ENCODE data around the gene PSMC5. TPM values are rescaled to one million over a fixed set of nuclear protein-coding genes. Genes with fewer than 3 reads are reported as not detected.

Gene PSMC5
- total RNA-seq, 6 donors from 2014 or later: 55.2 to 118 (median 88.1) TPM

- peak overlapping the region in 1 of 4 donors; percentile 55 for H3K27ac ChIP-seq
- peaks cover 44 to 74% (median 67%) of the 10 kb centered on the region in 4 donors for H3K36me3 ChIP-seq
- no peak for TF ChIP-seq POLR2AphosphoS5 (IDR thresholded peaks at IDR 0.05)
- TF ChIP-seq EP300 (IDR thresholded peaks at IDR 0.05): no peak
- TF ChIP-seq POLR2A (IDR thresholded peaks at IDR 0.05): no peak
- TF ChIP-seq, protein P1, sequence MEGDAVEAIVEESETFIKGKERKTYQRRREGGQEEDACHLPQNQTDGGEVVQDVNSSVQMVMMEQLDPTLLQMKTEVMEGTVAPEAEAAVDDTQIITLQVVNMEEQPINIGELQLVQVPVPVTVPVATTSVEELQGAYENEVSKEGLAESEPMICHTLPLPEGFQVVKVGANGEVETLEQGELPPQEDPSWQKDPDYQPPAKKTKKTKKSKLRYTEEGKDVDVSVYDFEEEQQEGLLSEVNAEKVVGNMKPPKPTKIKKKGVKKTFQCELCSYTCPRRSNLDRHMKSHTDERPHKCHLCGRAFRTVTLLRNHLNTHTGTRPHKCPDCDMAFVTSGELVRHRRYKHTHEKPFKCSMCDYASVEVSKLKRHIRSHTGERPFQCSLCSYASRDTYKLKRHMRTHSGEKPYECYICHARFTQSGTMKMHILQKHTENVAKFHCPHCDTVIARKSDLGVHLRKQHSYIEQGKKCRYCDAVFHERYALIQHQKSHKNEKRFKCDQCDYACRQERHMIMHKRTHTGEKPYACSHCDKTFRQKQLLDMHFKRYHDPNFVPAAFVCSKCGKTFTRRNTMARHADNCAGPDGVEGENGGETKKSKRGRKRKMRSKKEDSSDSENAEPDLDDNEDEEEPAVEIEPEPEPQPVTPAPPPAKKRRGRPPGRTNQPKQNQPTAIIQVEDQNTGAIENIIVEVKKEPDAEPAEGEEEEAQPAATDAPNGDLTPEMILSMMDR (IDR thresholded peaks at IDR 0.05): no peak
These were observed 8.0 kb downstream of the PSMC5 start for GRCh38 chr17:63835167-63835720.

DNA sequence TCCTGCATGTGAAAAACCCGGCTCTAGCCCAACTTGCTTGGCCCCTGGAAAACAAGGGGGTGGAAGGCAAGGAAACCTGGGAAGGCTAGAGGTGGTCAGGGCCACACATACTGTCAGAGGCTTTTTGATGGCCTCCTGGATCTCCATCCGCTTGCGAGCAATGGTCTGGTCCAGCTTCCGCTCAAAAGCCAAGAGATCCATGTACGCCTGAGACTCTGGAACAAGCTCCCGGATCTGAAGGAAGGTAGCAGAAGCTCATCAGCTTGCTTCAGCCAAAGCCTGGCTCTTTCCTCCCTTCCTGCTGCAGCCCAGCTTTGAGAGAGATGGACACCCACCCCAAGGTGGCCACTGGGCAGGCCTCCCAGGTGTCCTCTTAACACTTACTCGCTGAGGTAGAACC lies 9.6 kb downstream of the PSMC5 start:
- peak overlapping the region in 3 of 4 donors; percentile 96 to 97 (median 97) for H3K27ac ChIP-seq

More at GRCh38 chr17:63835167-63835720, 8.0 kb downstream of the PSMC5 start:
- WGBS, 2 donors: 87 to 92% methylated on average over 9 of the region's 9 CpGs
- H3K9me3 ChIP-seq: no peaks in the 10 kb centered on the region
- peaks cover 33 to 42% (median 40%) of the 10 kb centered on the region in 4 donors for H3K4me1 ChIP-seq
- ATAC-seq (ENCODE audit: low FRiP score in 2 of 2) (no peak), DNase-seq (no peak)
- H3K4me3 ChIP-seq: no peak overlapping the region
- no peaks in the 10 kb centered on the region for H3K27me3 ChIP-seq

GRCh38 chr17:63837480-63837879 lies 10.2 kb downstream of the PSMC5 start:
- peaks cover 0 to under 1% (median 0%) of the 10 kb centered on the region in 4 donors for H3K27me3 ChIP-seq
- H3K4me1 ChIP-seq: peaks cover 44 to 58% (median 54%) of the 10 kb centered on the region in 4 donors
- H3K4me3 ChIP-seq: no peak overlapping the region
- peaks cover 23 to 51% (median 45%) of the 10 kb centered on the region in 4 donors for H3K36me3 ChIP-seq
- no peaks in the 10 kb centered on the region for H3K9me3 ChIP-seq
- DNase-seq (no peak), ATAC-seq (ENCODE audit: low FRiP score in 2 of 2) (no peak)
- TF ChIP-seq EP300 (IDR thresholded peaks at IDR 0.05): no peak
- TF ChIP-seq, protein P1 (IDR thresholded peaks at IDR 0.05): no peak
- TF ChIP-seq POLR2AphosphoS5 (IDR thresholded peaks at IDR 0.05): no peak
- TF ChIP-seq POLR2A (IDR thresholded peaks at IDR 0.05): no peak
- WGBS, 2 donors: 84 to 94% methylated on average over 7 of the region's 12 CpGs
- H3K27ac ChIP-seq: peak overlapping the region; percentile 2 to 97 (median 96)

More for the DNA sequence above, 9.6 kb downstream of the PSMC5 start:
- DNase-seq: no peak
- Histone ChIP-seq H3K4me3 (no peak overlapping the region), H3K9me3 (no peaks in the 10 kb centered on the region), H3K36me3 (peaks cover 30 to 58% (median 52%) of the 10 kb centered on the region in 4 donors), H3K4me1 (peaks cover 44 to 58% (median 54%) of the 10 kb centered on the region in 4 donors), H3K27me3 (no peaks in the 10 kb centered on the region)
- ATAC-seq (ENCODE audit: low FRiP score in 2 of 2): no peak
- 94 to 95% methylated on average over 7 of the region's 7 CpGs for WGBS, 2 donors
- TF ChIP-seq, protein P1 (IDR thresholded peaks at IDR 0.05): no peak
- TF ChIP-seq POLR2AphosphoS5 (IDR thresholded peaks at IDR 0.05) (no peak), EP300 (IDR thresholded peaks at IDR 0.05) (no peak), POLR2A (IDR thresholded peaks at IDR 0.05) (no peak)

DNA sequence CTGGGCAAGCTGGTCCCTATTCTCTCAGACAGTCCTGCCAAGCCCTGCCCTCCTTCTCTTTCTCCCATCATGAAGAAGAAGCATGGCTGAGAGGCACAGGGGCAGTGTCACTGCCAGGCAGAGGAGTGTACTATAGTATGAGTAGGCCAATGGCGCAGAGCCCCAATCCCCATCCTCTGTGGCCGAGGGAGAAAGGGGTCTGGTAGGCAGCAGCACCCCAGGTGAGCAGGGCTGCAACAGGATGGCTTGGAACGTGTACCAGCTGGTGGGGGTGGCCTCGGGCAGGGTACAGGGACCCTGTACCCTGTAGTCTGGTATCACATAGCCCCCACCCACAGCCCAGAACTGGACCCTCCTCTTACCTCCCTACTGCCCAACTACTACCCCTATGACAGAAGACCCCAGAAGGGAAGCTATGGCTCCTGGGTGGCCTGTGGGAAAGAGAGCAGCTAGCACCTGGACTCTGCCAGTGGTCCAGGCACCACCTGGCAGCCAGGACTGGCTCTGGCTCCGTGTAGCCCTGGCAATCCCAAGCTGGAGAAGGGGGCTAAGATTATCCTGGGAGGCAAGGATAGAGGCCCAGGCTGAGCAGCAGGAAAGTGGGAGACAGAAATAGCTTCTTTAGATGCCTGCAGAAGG lies 10.8 kb downstream of the PSMC5 start:
- H3K27ac ChIP-seq: peak overlapping the region; percentile 71 to 97 (median 96)
- H3K4me3 ChIP-seq: peak overlapping the region in 2 of 4 donors; percentile 2 to 13
- 75 to 84% methylated on average over 2 to 5 of the region's 5 CpGs for WGBS, 2 donors
- peaks cover 17 to 45% (median 39%) of the 10 kb centered on the region in 4 donors for H3K36me3 ChIP-seq
- no peak for TF ChIP-seq POLR2A (IDR thresholded peaks at IDR 0.05)
- no peak for TF ChIP-seq POLR2AphosphoS5 (IDR thresholded peaks at IDR 0.05)
- TF ChIP-seq EP300 (IDR thresholded peaks at IDR 0.05): no peak
- TF ChIP-seq, protein P1 (IDR thresholded peaks at IDR 0.05): no peak
- peaks cover 44 to 58% (median 54%) of the 10 kb centered on the region in 4 donors for H3K4me1 ChIP-seq
- H3K9me3 ChIP-seq: no peaks in the 10 kb centered on the region
- DNase-seq: no peak
- ATAC-seq (ENCODE audit: low FRiP score in 2 of 2): no peak
- H3K27me3 ChIP-seq: peaks cover 0 to 2% (median 0%) of the 10 kb centered on the region in 4 donors
